T-helper 2 cell treated with Interferon-gamma antibody and Interleukin-4, amounts not matched to agents 5 μg/mL and 100 μg/mL, for 36 hours (primary cell): ENCODE data around the gene NFKBIA.
"Not testable (repeated sequence)": the region's sequence is repeated elsewhere in the genome, so short reads cannot be mapped to it uniquely, and the experiment has no call there.

ENCODE experiments used
- DNase-seq: peaks from one replicate; pipeline ENCODE4 v3.0.0; 2021; ENCODE audit warnings: low spot score
- H3K27ac Mint-ChIP-seq: one replicate; pipeline ENCODE4 v1.8.0; 2021; ENCODE audit warnings: mild to moderate bottlenecking, mixed read lengths
- H3K27me3 Mint-ChIP-seq: one replicate; pipeline ENCODE4 v1.8.0; 2021; ENCODE audit warnings: low read depth, mixed read lengths
- H3K36me3 Mint-ChIP-seq: one replicate; pipeline ENCODE4 v1.8.0; 2021; ENCODE audit warnings: low read depth, mixed read lengths
- H3K4me1 Mint-ChIP-seq: one replicate; pipeline ENCODE4 v1.8.0; 2021; ENCODE audit warnings: low read depth, mixed read lengths
- H3K4me3 Mint-ChIP-seq: one replicate; pipeline ENCODE4 v1.8.0; 2022; ENCODE audit warnings: mild to moderate bottlenecking, moderate library complexity, mixed read lengths
- H3K9me3 Mint-ChIP-seq: one replicate; pipeline ENCODE4 v1.8.0; 2021; ENCODE audit warnings: mixed read lengths

NFKBIA gene

GRCh38 chr14:35403114-35403602 is 1.4 kb downstream of the NFKBIA start:
- Mint-ChIP-seq H3K27me3 (no peaks in the 10 kb centered on the region), H3K4me1 (peaks cover 51% of the 10 kb centered on the region), H3K27ac (peak overlapping the region; percentile 86), H3K9me3 (no peaks in the 10 kb centered on the region), H3K4me3 (peak overlapping the region; percentile 94), H3K36me3 (peaks cover 49% of the 10 kb centered on the region)
- DNase-seq: peak; percentile 54

DNA sequence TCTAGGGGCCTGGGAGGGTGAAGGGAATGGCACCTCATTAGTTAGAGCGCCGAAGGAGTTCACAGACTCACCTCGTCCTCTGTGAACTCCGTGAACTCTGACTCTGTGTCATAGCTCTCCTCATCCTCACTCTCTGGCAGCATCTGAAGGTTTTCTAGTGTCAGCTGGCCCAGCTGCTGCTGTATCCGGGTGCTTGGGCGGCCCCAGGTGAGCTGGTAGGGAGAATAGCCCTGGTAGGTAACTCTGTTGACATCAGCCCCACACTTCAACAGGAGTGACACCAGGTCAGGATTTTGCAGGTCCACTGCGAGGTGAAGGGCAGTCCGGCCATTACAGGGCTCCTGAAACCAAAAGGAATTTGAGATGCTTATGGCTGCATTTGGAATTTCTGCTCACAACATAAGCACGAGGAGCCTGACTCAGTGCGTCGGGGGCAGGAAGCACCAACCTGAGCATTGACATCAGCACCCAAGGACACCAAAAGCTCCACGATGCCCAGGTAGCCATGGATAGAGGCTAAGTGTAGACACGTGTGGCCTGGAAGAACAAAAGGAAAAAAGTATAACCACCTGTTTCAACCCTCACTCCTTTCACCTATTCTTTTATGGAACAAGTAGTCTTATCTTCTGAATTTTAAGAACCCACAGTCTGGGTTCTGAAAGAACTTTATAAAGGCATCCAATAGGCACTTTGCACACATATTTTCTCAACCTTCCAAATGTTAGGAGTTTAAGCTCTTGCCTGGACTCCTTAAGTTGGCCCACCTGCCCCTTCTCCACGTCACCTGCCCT is 2.0 kb downstream of the NFKBIA start:
- peaks cover 49% of the 10 kb centered on the region for H3K36me3 Mint-ChIP-seq
- peak; percentile 33 for DNase-seq
- peak overlapping the region; percentile 86 for H3K27ac Mint-ChIP-seq
- peak overlapping the region; percentile 94 for H3K4me3 Mint-ChIP-seq
- no peaks in the 10 kb centered on the region for H3K9me3 Mint-ChIP-seq
- peaks cover 53% of the 10 kb centered on the region for H3K4me1 Mint-ChIP-seq
- H3K27me3 Mint-ChIP-seq: no peaks in the 10 kb centered on the region

GRCh38 chr14:35401422-35402265 is 2.9 kb downstream of the NFKBIA start:
- Mint-ChIP-seq H3K27ac (peak overlapping the region; percentile 86), H3K9me3 (no peaks in the 10 kb centered on the region), H3K36me3 (peaks cover 49% of the 10 kb centered on the region), H3K27me3 (no peaks in the 10 kb centered on the region), H3K4me1 (peaks cover 54% of the 10 kb centered on the region), H3K4me3 (peak overlapping the region; percentile 94)
- no peak for DNase-seq

DNA sequence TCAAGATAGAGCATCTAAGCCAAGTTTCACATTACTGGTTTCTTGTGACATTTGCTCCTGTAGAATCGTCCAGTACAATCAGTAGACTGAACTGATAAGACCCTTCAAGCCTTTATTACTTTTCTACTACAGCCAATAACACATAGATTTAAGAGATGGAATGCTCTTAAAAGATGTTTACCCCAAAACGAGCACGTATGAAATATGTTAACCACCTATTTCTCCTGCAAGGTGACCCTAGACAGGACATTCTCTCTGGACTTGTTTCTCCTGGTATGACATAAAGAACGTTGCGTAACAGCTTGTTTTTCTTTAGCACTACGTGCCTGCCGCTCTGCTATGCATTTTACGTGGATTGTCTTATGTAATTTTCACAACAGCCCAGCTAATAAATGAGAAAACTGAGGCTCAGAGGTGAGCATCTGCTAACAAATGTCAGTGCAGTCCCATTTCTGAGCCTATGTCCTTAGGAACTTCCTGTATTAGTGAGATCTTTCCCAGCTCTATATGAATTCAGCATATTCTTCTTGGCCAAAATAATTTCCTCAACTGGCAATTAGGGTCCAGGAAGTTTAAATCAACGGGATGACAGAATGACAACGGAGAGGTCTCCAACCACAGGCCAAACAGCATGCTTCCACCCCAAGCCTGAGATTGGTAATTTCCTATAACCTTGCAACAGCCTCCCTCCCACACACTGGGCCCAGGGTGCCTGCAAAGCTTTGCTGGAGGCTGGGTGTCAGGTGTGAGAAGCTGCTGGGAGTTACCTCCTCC is 3.7 kb downstream of the NFKBIA start:
- Mint-ChIP-seq H3K27ac (peak overlapping the region; percentile 12), H3K4me1 (peaks cover 47% of the 10 kb centered on the region), H3K9me3 (no peaks in the 10 kb centered on the region), H3K27me3 (no peaks in the 10 kb centered on the region), H3K36me3 (peaks cover 49% of the 10 kb centered on the region), H3K4me3 (peak overlapping the region; percentile 94)
- peak; percentile 54 for DNase-seq

- no peak overlapping the region for H3K27ac Mint-ChIP-seq
- H3K36me3 Mint-ChIP-seq: peaks cover 48% of the 10 kb centered on the region
- no peak for DNase-seq
- peaks cover 40% of the 10 kb centered on the region for H3K4me1 Mint-ChIP-seq
- no peaks in the 10 kb centered on the region for H3K27me3 Mint-ChIP-seq
- no peak overlapping the region for H3K4me3 Mint-ChIP-seq
- H3K9me3 Mint-ChIP-seq: no peaks in the 10 kb centered on the region
These were observed 5.2 kb downstream of the NFKBIA start for GRCh38 chr14:35399083-35399937.

DNA sequence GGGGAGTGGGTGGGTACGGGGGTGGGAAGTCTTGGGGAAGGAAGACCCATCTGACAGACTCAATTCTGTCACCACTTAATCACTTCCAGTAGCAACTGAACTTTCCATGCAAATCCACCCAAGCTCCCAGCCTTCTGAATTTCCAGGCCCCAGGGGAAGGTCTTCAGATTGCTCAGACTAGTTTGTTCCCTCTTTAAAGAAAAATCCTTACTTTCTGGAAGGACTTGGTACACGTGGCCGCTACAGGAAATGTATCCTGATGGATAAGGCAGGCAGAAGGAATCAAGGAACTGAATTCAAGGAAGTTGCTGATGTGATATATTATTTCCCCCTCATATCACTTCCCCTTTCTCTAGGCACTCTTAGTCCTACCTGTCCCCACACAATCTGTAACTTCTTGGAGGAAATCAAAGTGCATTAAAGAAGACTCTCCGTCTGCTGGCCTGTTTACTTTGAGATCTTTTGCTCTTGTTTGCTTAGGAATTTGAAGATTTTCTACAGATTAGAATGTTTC is 6.4 kb downstream of the NFKBIA start:
- Mint-ChIP-seq H3K4me1 (peaks cover 35% of the 10 kb centered on the region), H3K27ac (no peak overlapping the region), H3K4me3 (no peak overlapping the region), H3K27me3 (no peaks in the 10 kb centered on the region), H3K36me3 (peaks cover 41% of the 10 kb centered on the region), H3K9me3 (no peaks in the 10 kb centered on the region)
- no peak for DNase-seq

GRCh38 chr14:35396610-35397009 is 7.9 kb downstream of the NFKBIA start:
- H3K27ac Mint-ChIP-seq: peak overlapping the region; percentile 59
- not testable (repeated sequence) for H3K27me3 Mint-ChIP-seq, DNase-seq, H3K9me3 Mint-ChIP-seq, H3K4me3 Mint-ChIP-seq
- peaks cover 21% of the 10 kb centered on the region for H3K4me1 Mint-ChIP-seq
- H3K36me3 Mint-ChIP-seq: peaks cover 26% of the 10 kb centered on the region

GRCh38 chr14:35395283-35395682 is 9.3 kb downstream of the NFKBIA start:
- H3K27me3 Mint-ChIP-seq: no peaks in the 10 kb centered on the region
- H3K4me3 Mint-ChIP-seq: no peak overlapping the region
- H3K4me1 Mint-ChIP-seq: peaks cover 9% of the 10 kb centered on the region
- peaks cover 13% of the 10 kb centered on the region for H3K36me3 Mint-ChIP-seq
- H3K27ac Mint-ChIP-seq: no peak overlapping the region
- DNase-seq: no peak
- H3K9me3 Mint-ChIP-seq: no peaks in the 10 kb centered on the region

DNA sequence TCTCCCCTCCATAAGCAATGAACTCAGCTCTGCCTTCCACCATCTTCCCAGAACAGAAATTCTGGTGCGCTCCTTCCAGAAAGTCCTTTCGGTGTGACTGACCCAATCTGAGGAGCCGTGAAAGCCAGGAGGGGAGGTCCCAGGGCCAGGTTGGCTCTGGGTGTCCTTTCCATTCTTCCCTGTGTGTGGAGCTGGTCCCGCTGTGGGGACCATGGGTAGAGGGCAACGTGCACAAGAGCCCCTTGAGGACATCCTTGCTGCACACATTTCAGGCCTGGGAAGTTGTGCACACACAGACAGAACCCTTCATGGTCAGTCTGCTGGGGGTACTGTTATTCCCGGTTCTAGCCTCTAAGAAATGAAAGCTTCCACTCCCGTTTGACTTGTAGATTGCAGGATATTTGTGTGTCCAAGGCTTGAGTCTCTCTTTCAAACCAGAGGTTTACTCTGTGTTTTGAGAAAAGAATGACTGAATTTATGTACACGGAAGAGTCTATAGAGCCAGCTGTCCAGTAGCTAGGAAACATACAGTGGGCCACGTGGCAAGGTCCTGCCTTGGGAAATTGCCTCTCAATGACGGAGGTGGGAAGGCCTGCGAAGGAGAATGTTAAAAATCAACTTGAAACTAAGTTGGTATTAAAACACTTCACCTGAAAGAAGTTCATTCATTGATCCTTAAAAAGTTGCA is 10.1 kb downstream of the NFKBIA start:
- Mint-ChIP-seq H3K4me3 (no peak overlapping the region), H3K36me3 (peaks cover 9% of the 10 kb centered on the region), H3K27ac (no peak overlapping the region), H3K4me1 (peaks cover 8% of the 10 kb centered on the region), H3K27me3 (no peaks in the 10 kb centered on the region), H3K9me3 (no peaks in the 10 kb centered on the region)
- DNase-seq: no peak

DNA sequence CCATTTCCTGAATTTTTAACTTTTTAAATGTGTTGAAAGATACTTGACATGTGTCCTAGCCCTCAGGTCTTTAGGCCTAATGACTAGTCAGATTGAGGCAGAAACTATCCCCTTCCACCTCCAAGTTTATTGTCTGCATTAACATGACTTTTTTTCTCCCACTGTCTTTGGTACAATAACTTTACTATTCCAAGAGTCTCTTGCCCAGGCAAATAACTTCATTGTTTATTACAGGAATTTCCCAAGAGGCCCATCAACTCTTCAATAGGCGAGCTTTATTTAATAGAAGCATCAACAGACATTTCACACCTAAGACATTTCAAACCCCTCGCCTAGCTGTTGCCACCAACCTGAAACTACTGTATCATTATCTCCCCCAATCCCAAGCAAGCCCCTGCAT is 10.7 kb downstream of the NFKBIA start:
- no peak for DNase-seq
- Mint-ChIP-seq H3K4me1 (peaks cover 5% of the 10 kb centered on the region), H3K36me3 (peaks cover 2% of the 10 kb centered on the region), H3K4me3 (no peak overlapping the region), H3K9me3 (no peaks in the 10 kb centered on the region), H3K27ac (no peak overlapping the region), H3K27me3 (no peaks in the 10 kb centered on the region)

DNA sequence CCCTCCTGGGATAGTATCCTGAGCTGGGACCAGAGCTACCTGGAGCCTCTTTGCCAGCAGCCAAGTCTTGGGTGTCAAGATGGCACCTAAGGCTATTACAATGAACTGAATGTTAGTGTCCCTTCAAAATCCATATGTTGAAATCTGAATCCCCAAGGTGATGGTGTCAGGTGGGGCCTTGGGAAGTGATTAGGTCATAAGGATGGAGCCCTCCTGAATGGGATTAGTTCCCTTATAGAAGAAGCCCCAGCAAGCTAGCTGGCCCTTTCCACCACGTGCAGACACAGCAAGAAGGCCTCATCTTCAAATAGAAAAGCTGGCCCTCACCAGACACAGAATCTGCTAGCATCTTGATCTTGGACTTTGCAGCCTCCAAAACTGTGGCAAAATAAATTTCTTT is 12.4 kb downstream of the NFKBIA start:
- H3K36me3 Mint-ChIP-seq: no peaks in the 10 kb centered on the region
- H3K27ac Mint-ChIP-seq: no peak overlapping the region
- no peak overlapping the region for H3K4me3 Mint-ChIP-seq
- DNase-seq: no peak
- H3K9me3 Mint-ChIP-seq: no peaks in the 10 kb centered on the region
- no peaks in the 10 kb centered on the region for H3K27me3 Mint-ChIP-seq
- no peaks in the 10 kb centered on the region for H3K4me1 Mint-ChIP-seq

- Mint-ChIP-seq H3K9me3 (no peaks in the 10 kb centered on the region), H3K36me3 (no peaks in the 10 kb centered on the region), H3K4me1 (no peaks in the 10 kb centered on the region), H3K27me3 (no peaks in the 10 kb centered on the region), H3K27ac (no peak overlapping the region), H3K4me3 (no peak overlapping the region)
- no peak for DNase-seq
These were observed 13.2 kb downstream of the NFKBIA start for GRCh38 chr14:35391388-35391710.
